H9 (cell line): ENCODE data around the gene DUOXA1. TPM values are rescaled to one million over a fixed set of nuclear protein-coding genes. Genes with fewer than 3 reads are reported as not detected.

Experiments used
- DNase-seq: peaks from one replicate; pipeline ENCODE4 v3.0.0-alpha.2; 2017
- H2AFZ ChIP-seq: one replicate; pipeline ENCODE4 v1.6.1; 2013; ENCODE audit warnings: mild to moderate bottlenecking, low read length, control low read depth, moderate library complexity
- H2AK5ac ChIP-seq: 2 replicates; pipeline ENCODE4 v1.6.1; 2013; ENCODE audit warnings: low read length, control low read depth, mixed read lengths; ENCODE audit not compliant: insufficient read length
- H2BK120ac ChIP-seq: one replicate; pipeline ENCODE4 v1.6.1; 2013; ENCODE audit warnings: low read depth, mild to moderate bottlenecking, low read length, control low read depth, inconsistent platforms; ENCODE audit not compliant: poor library complexity, severe bottlenecking
- H2BK12ac ChIP-seq: 2 replicates; pipeline ENCODE4 v1.6.1; 2013; ENCODE audit warnings: low read length, control low read depth, mixed read lengths, low read depth; ENCODE audit not compliant: insufficient read length
- H2BK15ac ChIP-seq: 2 replicates; pipeline ENCODE4 v1.6.1; 2013; ENCODE audit warnings: low read depth, low read length, control low read depth
- H2BK20ac ChIP-seq: one replicate; pipeline ENCODE4 v1.6.1; 2013; ENCODE audit warnings: low read depth, mild to moderate bottlenecking, low read length, control low read depth, inconsistent platforms; ENCODE audit not compliant: poor library complexity, severe bottlenecking
- H2BK5ac ChIP-seq: 2 replicates; pipeline ENCODE4 v1.6.1; 2013; ENCODE audit warnings: low read length, control low read depth, mixed read lengths; ENCODE audit not compliant: insufficient read length
- H3K14ac ChIP-seq: 2 replicates; pipeline ENCODE4 v1.6.1; 2013; ENCODE audit warnings: low read length, control low read depth; ENCODE audit not compliant: insufficient read depth
- H3K18ac ChIP-seq: 2 replicates; pipeline ENCODE4 v1.6.1; 2013; ENCODE audit warnings: low read depth, mild to moderate bottlenecking, mixed read lengths, low read length, control low read depth; ENCODE audit not compliant: insufficient read length
- H3K23ac ChIP-seq: 2 replicates; pipeline ENCODE4 v1.6.1; 2013; ENCODE audit warnings: low read length, control low read depth, mixed read lengths, low read depth; ENCODE audit not compliant: insufficient read length
- H3K23me2 ChIP-seq: 2 replicates; pipeline ENCODE4 v1.6.1; 2013; ENCODE audit warnings: low read depth, mild to moderate bottlenecking, mixed read lengths, low read length, control low read depth; ENCODE audit not compliant: insufficient read length, poor library complexity, severe bottlenecking
- H3K27ac ChIP-seq: 2 replicates; pipeline ENCODE4 v1.5.1; 2013; ENCODE audit warnings: low read length, control low read depth, mixed read lengths, low read depth; ENCODE audit not compliant: insufficient read length
- H3K27me3 ChIP-seq: 2 replicates; pipeline ENCODE4 v1.6.1; 2013; ENCODE audit warnings: low read length, control low read depth, inconsistent platforms; ENCODE audit not compliant: insufficient read depth
- H3K4ac ChIP-seq: 2 replicates; pipeline ENCODE4 v1.6.1; 2013; ENCODE audit warnings: low read depth, mild to moderate bottlenecking, control low read depth, inconsistent platforms, low read length, moderate library complexity
- H3K4me1 ChIP-seq: 2 replicates; pipeline ENCODE4 v1.6.1; 2013; ENCODE audit warnings: low read length, control low read depth, inconsistent platforms; ENCODE audit not compliant: insufficient read depth
- H3K4me2 ChIP-seq: 2 replicates; pipeline ENCODE4 v1.6.1; 2013; ENCODE audit warnings: low read length, control low read depth, mixed read lengths; ENCODE audit not compliant: insufficient read length, insufficient read depth
- H3K56ac ChIP-seq: 2 replicates; pipeline ENCODE4 v1.6.1; 2013; ENCODE audit warnings: low read depth, mild to moderate bottlenecking, mixed read lengths, low read length, control low read depth; ENCODE audit not compliant: insufficient read length
- H3K79me1 ChIP-seq: 2 replicates; pipeline ENCODE4 v1.6.1; 2013; ENCODE audit warnings: low read depth, mild to moderate bottlenecking, moderate library complexity, low read length, control low read depth, inconsistent platforms; ENCODE audit not compliant: insufficient read depth, poor library complexity, severe bottlenecking
- H3K79me2 ChIP-seq: 2 replicates; pipeline ENCODE4 v1.6.1; 2013; ENCODE audit warnings: low read length, control low read depth, inconsistent platforms; ENCODE audit not compliant: insufficient read depth
- H3K9ac ChIP-seq: 2 replicates; pipeline ENCODE4 v1.6.1; 2013; ENCODE audit warnings: low read length, control low read depth, mixed read lengths; ENCODE audit not compliant: insufficient read length; ENCODE audit errors: extremely low read depth
- H3K9me3 ChIP-seq: one replicate; pipeline ENCODE4 v1.6.1; 2013; ENCODE audit warnings: low read depth, low read length, inconsistent platforms; ENCODE audit not compliant: control insufficient read depth
- H3T11ph ChIP-seq: one replicate; pipeline ENCODE4 v1.6.1; 2013; ENCODE audit warnings: mild to moderate bottlenecking, low read length, control low read depth, inconsistent platforms
- H4K20me1 ChIP-seq: one replicate; pipeline ENCODE4 v1.6.1; 2013; ENCODE audit not compliant: control insufficient read depth, insufficient read length, insufficient read depth
- H4K5ac ChIP-seq: 2 replicates; pipeline ENCODE4 v1.6.1; 2013; ENCODE audit warnings: low read depth, mild to moderate bottlenecking, mixed read lengths, low read length, control low read depth; ENCODE audit not compliant: insufficient read length
- H4K8ac ChIP-seq: replicated peaks from 2 replicates; pipeline ENCODE4 v1.6.1; 2013; ENCODE audit warnings: low read length, control low read depth, mixed read lengths, low read depth; ENCODE audit not compliant: insufficient read length
- H4K91ac ChIP-seq: 2 replicates; pipeline ENCODE4 v1.6.1; 2013; ENCODE audit warnings: low read depth, mild to moderate bottlenecking, moderate library complexity, mixed read lengths, low read length, control low read depth; ENCODE audit not compliant: insufficient read length
- H3K27ac Mint-ChIP-seq, 3 experiments: 2 replicates in 2 of 3; 3 replicates in 1 of 3; pipeline ENCODE4 v1.8.0; 2020 to 2021; ENCODE audit warnings: mixed read lengths in 3 of 3, mild to moderate bottlenecking in 1 of 3, moderate library complexity in 1 of 3
- H3K27me3 Mint-ChIP-seq: 2 replicates; pipeline ENCODE4 v1.8.0; 2021; ENCODE audit warnings: low read depth, mild to moderate bottlenecking, moderate library complexity, mixed read lengths
- H3K36me3 Mint-ChIP-seq, 3 experiments: 2 replicates in 2 of 3; 3 replicates in 1 of 3; pipeline ENCODE4 v1.8.0; 2020 to 2021; ENCODE audit warnings: low read depth in 3 of 3, mixed read lengths in 3 of 3; ENCODE audit not compliant: insufficient read depth in 1 of 3
- H3K4me1 Mint-ChIP-seq, 2 experiments: 2 replicates each; pipeline ENCODE4 v1.8.0; 2020; ENCODE audit warnings: mixed read lengths in 2 of 2
- H3K4me3 Mint-ChIP-seq, 2 experiments: 2 replicates in 1 of 2; 3 replicates in 1 of 2; pipeline ENCODE4 v1.8.0; 2020 to 2021; ENCODE audit warnings: mild to moderate bottlenecking in 2 of 2, mixed read lengths in 2 of 2, moderate library complexity in 1 of 2
- H3K9me3 Mint-ChIP-seq, 2 experiments: 2 replicates in 1 of 2; 3 replicates in 1 of 2; pipeline ENCODE4 v1.8.0; 2020; ENCODE audit warnings: mild to moderate bottlenecking in 2 of 2, mixed read lengths in 2 of 2, moderate library complexity in 1 of 2
- CTCF ChIP-seq: fragments of 200-600 bp; sonication (generic); conservative IDR thresholded peaks from 3 replicates; pipeline ENCODE4 v1.8.0; 2021; ENCODE audit warnings: antibody characterized with exemption, mild to moderate bottlenecking
- WGBS: extraction: QIAGEN DNeasy Blood & Tissue Kit; methylation state at CpG from one replicate; pipeline ENCODE4 v1.1.7; 2013; ENCODE audit warnings: missing lambda C conversion rate, low lambda C conversion rate, mixed read lengths; ENCODE audit not compliant: insufficient read length; ENCODE audit errors: extremely low coverage; 5-methylcytosine and 5-hydroxymethylcytosine counted together
- total RNA-seq: library from RNA; stranded (reverse); gene quantifications from 2 replicates; pipeline ENCODE4 v1.2.1, GENCODE V29; 2021

Gene DUOXA1
- total RNA-seq, 1 experiment from 2014 or later = 1.2 TPM

DNA sequence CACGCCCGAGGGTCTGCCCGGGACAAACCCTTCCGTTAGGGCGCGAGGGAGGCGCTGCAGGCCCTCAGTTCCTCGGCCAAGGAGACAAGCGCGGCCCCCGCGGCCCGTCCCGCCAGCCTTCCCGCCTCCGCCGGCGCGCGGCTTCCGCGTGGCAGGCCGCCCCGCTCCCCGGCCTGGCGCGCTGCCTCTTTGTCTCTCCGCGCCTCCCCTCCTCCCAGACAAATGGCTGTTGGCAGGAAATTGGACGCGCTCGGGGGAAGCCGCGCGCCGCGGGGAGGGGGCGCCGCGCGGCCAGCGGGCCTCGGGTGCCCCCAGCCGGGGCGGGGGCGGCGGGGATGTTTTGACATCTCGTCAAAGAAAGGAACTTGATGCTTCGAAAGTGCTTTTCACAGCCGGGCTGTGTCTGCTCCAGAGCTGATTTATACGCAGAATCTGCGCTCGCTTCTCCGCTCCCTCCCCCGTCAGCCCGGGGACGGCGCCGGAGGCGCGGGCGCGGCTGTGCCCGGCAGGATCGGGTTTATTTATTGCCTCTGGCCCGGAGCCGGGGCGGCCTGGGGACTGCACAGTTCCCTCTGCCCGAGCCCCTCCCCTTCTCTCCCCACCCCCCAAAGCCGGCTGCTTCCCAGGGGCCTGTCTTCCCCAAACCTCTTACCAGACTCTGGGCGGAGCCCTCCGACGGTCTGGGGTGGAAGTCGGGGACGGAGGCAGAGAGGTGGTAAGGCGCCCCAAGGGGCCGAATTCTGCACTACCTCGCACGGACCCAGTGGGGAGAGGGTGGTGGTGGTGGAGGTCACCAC, 37.4 kb upstream of the DUOXA1 start:
- H3K27ac Mint-ChIP-seq = no peak overlapping the region

More for the DNA sequence above, 37.4 kb upstream of the DUOXA1 start:
- no peak overlapping the region for H3T11ph ChIP-seq
- Mint-ChIP-seq H3K27me3 (peaks cover 4% of the 10 kb centered on the region; the same call in 1 of the 2 replicates), H3K4me1 (peaks cover 36 to 37% of the 10 kb centered on the region in 2 experiments), H3K9me3 (no peaks in the 10 kb centered on the region), H3K4me3 (peak overlapping the region; percentile 54 to 71; a peak in 4 of 5 replicates), H3K36me3 (peaks cover 0 to 10% (median 2%) of the 10 kb centered on the region in 3 experiments; a peak in 4 of 7 replicates)
- no peaks in the 10 kb centered on the region for H4K20me1 ChIP-seq
- H2BK5ac ChIP-seq = no peak overlapping the region
- H4K8ac ChIP-seq = no peak overlapping the region
- H3K4ac ChIP-seq = no peak overlapping the region
- no peak overlapping the region for H3K23ac ChIP-seq
- no peak overlapping the region for H2AFZ ChIP-seq
- no peaks in the 10 kb centered on the region for H3K23me2 ChIP-seq
- H3K4me1 ChIP-seq = peaks cover 7% of the 10 kb centered on the region
- H2BK20ac ChIP-seq = no peak overlapping the region
- peak; percentile 92 for DNase-seq
- no peaks in the 10 kb centered on the region for H3K79me1 ChIP-seq
- H3K9ac ChIP-seq = peak overlapping the region; percentile 74
- H4K91ac ChIP-seq = no peak overlapping the region
- no peaks in the 10 kb centered on the region for H3K27me3 ChIP-seq
- no CpG with 5 or more reads among the region's 79 CpGs for WGBS
- TF ChIP-seq CTCF = peak; percentile 69
- peak overlapping the region; percentile 53 for H3K4me2 ChIP-seq
- no peak overlapping the region for H2BK15ac ChIP-seq
- no peak overlapping the region for H3K56ac ChIP-seq
- H3K79me2 ChIP-seq = no peaks in the 10 kb centered on the region
- peak overlapping the region; percentile 80 for H3K18ac ChIP-seq
- no peak overlapping the region for H2BK120ac ChIP-seq
- H2AK5ac ChIP-seq = no peak overlapping the region
- no peak overlapping the region for H2BK12ac ChIP-seq
- H3K14ac ChIP-seq = peak overlapping the region; percentile 95
- no peaks in the 10 kb centered on the region for H3K9me3 ChIP-seq
- H3K27ac ChIP-seq = peak overlapping the region; percentile 4
- no peak overlapping the region for H4K5ac ChIP-seq
